SK-N-SH treated with all-trans-retinoic acid at 6 μM for 48 hours (cell line): Measurements from ENCODE around the gene SLC19A3.

ENCODE experiments used
- CSDC2 ChIP-seq: fragments of 250-450 bp; sonication (Bioruptor Pico); IDR thresholded peaks from 2 replicates; pipeline ENCODE4 v1.5.0; 2020; ENCODE audit warnings: mild to moderate bottlenecking, moderate library complexity
- CSRNP3 ChIP-seq: fragments of 250-450 bp; sonication (Bioruptor Pico); IDR thresholded peaks from 2 replicates; pipeline ENCODE4 v1.5.1; 2021; ENCODE audit warnings: mild to moderate bottlenecking, moderate library complexity
- ISL1 ChIP-seq: fragments of 250-450 bp; sonication (Bioruptor Pico); IDR thresholded peaks from 2 replicates; pipeline ENCODE4 v2.1.2; 2022; ENCODE audit warnings: mild to moderate bottlenecking, moderate library complexity
- OSR1 ChIP-seq: fragments of 250-450 bp; sonication (Bioruptor Pico); IDR thresholded peaks from 2 replicates; pipeline ENCODE4 v1.8.0; 2022; ENCODE audit warnings: moderate library complexity, mild to moderate bottlenecking, inconsistent platforms
- RARB ChIP-seq: fragments of 250-450 bp; sonication (Bioruptor Pico); IDR thresholded peaks from 2 replicates; pipeline ENCODE4 v1.8.0; 2021; ENCODE audit warnings: mild to moderate bottlenecking, moderate library complexity
- TCF4 ChIP-seq: fragments of 250-450 bp; sonication (Bioruptor Pico); IDR thresholded peaks from 2 replicates; pipeline ENCODE4 v1.8.0; 2021; ENCODE audit warnings: mild to moderate bottlenecking, moderate library complexity, borderline replicate concordance
- ZFP30 ChIP-seq: fragments of 450-650 bp; formaldehyde crosslinking; IDR thresholded peaks from 2 replicates; pipeline ENCODE4 v1.5.0; 2022; ENCODE audit warnings: mild to moderate bottlenecking, moderate library complexity
- ZNF8 ChIP-seq: fragments of 450-650 bp; formaldehyde crosslinking; IDR thresholded peaks from 2 replicates; pipeline ENCODE4 v1.5.0; 2020; ENCODE audit warnings: mild to moderate bottlenecking, moderate library complexity

The SLC19A3 gene

GRCh38 chr2:227634201-227634600, 83.6 kb downstream of the SLC19A3 start (continued):
- TF ChIP-seq TCF4 (CRISPR knock-in tag) (no peak), ZNF8 (CRISPR knock-in tag) (no peak), ISL1 (CRISPR knock-in tag) (no peak), RARB (CRISPR knock-in tag) (no peak), OSR1 (CRISPR knock-in tag) (no peak), CSDC2 (CRISPR knock-in tag) (no peak), ZFP30 (CRISPR knock-in tag) (no peak), CSRNP3 (no peak)
